ENCODE measurements around the gene NINJ1.
"Not testable (repeated sequence)": the region's sequence is repeated elsewhere in the genome, so short reads cannot be mapped to it uniquely, and the experiment has no call there.

The NINJ1 gene

DNA sequence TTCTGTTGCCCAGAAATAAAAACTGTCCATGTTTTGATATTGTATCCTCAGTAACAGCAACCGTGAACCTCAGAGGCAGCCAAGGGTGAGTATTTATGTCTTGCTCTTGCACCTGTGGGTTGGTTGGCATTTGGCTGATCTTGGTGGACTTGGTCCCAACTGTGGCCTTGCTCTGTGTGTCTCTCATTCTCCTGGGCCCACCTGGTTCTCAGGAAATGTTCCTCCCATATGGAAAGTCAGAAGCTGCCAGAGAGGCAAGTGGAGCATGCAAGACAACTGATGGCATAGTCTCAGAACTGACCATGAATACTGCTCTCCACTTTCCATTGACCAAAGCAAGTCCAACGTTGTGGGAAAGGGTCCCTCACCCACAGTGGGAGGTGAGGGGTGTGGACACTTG lies 13.6 kb upstream of the NINJ1 start:
- no peak for TF ChIP-seq CTCF (IDR thresholded peaks at IDR 0.05; ENCODE audit: low read depth, low read length)
- no peak overlapping the region for H3K4me3 ChIP-seq (ENCODE audit: low read depth, low read length)

DNA sequence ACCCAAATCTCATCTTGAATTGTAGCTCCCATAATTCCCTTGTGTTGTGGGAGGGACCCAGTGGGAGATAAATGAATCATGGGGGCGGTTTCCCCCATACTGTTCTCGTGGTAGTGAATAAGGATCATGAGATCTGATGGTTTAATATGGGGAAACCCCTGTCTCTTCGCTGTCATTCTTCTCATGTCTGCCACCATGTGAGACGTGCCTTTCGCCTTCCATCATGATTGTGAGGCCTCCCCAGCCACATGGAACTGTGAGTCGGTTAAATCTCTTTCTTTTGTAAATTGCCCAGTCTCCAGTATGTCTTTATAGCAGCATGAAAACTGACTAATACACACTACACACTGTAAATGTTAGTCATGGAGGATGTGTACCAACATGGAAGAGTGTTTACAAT lies 12.6 kb upstream of the NINJ1 start:
- H3K4me3 ChIP-seq (ENCODE audit: low read depth, low read length), result not testable (repeated sequence)

- TF ChIP-seq CTCF (IDR thresholded peaks at IDR 0.05; ENCODE audit: low read depth, low read length), result no peak
- no peak overlapping the region for H3K4me3 ChIP-seq (ENCODE audit: low read depth, low read length)
Measured at GRCh38 chr9:93143830-93144530, 9.9 kb upstream of the NINJ1 start.

GRCh38 chr9:93141771-93142483 lies 7.9 kb upstream of the NINJ1 start:
- TF ChIP-seq CTCF (IDR thresholded peaks at IDR 0.05; ENCODE audit: low read depth, low read length), result no peak
- H3K4me3 ChIP-seq (ENCODE audit: low read depth, low read length), result no peak overlapping the region

DNA sequence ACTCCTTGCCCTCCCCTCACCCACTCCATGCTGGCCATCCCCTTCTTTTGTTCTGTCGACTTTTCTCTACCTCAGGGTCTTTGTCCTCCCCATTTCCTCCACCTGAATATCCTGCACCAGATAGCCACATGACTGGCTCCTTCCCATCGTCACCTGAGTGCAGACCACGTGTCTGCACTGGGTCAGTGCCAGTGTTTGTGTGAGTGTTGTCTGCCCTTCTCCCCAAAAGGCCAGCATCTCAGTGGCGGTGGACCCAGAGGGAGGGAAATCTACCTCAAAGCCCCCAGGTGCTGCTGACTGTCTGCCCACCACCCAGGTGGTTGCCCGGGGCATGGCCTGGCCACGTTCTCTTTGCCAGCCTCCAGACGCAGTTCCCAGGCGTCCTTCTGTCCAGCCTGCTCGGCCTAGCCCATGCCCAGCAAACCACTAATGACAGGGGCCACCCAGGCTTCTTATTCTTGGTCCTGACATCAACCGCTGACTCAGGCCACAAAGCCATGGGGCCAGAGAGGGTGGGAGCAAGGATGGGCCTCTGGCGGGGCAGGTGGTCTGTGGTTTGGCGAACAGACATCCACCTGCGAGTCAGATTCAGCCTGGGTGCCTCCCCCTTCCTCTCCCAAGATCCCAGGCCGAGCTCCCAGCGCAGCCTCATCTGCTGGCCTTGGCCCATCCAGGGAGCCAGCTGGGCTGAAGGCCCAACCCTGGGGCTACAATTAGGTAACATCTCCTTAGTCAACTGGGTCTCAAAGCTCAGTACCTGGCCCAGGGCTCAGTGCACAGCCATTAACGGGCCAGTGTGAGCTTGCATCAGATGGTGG lies 5.5 kb upstream of the NINJ1 start:
- no peak for TF ChIP-seq CTCF (IDR thresholded peaks at IDR 0.05; ENCODE audit: low read depth, low read length)
- no peak overlapping the region for H3K4me3 ChIP-seq (ENCODE audit: low read depth, low read length)

- H3K4me3 ChIP-seq (ENCODE audit: low read depth, low read length), result no peak overlapping the region
- TF ChIP-seq CTCF (IDR thresholded peaks at IDR 0.05; ENCODE audit: low read depth, low read length), result no peak
Measured at GRCh38 chr9:93138171-93138764, 4.2 kb upstream of the NINJ1 start.

DNA sequence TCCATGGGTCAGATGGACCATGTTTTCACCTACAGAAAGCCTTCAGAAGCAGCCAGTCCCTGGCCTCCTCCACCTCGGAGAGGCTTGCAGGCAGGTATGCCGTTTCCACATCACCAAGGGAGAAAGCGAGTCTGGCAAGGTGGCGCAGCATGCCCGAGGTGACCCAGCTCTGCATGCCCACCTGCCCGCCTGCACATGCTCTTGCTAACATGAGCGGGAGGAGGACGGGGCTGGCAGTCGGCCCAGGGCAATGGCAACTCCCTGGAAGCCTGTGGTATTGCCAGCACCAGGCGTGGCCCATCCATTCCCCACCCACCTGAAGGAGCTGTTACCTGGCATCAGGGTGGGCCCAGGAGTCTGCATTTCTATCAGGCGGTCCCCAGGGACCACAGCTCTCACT lies 3.3 kb upstream of the NINJ1 start:
- TF ChIP-seq CTCF (IDR thresholded peaks at IDR 0.05; ENCODE audit: low read depth, low read length), result no peak
- H3K4me3 ChIP-seq (ENCODE audit: low read depth, low read length), result no peak overlapping the region
